Measurements from ENCODE around the gene DAP3. TPM values are rescaled to one million over a fixed set of nuclear protein-coding genes. Genes with fewer than 3 reads are reported as not detected.
A peak's percentile ranks its signal among the peaks of the same experiment; 100 is the strongest.
"Not testable (repeated sequence)": the region's sequence is repeated elsewhere in the genome, so short reads cannot be mapped to it uniquely, and the experiment has no call there.

Gene DAP3
- total RNA-seq, 1 experiment from 2014 or later = 226 TPM

GRCh38 chr1:155651861-155652661, 36.8 kb upstream of the DAP3 start:
- Mint-ChIP-seq H3K4me1 (ENCODE audit: insufficient read depth, unreplicated experiment) (peaks cover 34% of the 10 kb centered on the region), H3K27me3 (ENCODE audit: insufficient read depth, unreplicated experiment) (no peaks in the 10 kb centered on the region), H3K36me3 (ENCODE audit: insufficient read depth, unreplicated experiment) (peaks cover 14% of the 10 kb centered on the region), H3K9me3 (ENCODE audit: unreplicated experiment) (no peaks in the 10 kb centered on the region), H3K27ac (ENCODE audit: low read depth, unreplicated experiment) (peak overlapping the region; percentile 76), H3K4me3 (ENCODE audit: unreplicated experiment) (peak overlapping the region; percentile 70)
- no TSS peak for BruUV-seq (replicated peaks)
- DNase-seq (ENCODE audit: unreplicated experiment) = peak; percentile 43
- no peak for TF ChIP-seq CTCF (IDR thresholded peaks at IDR 0.05; ENCODE audit: unreplicated experiment)
- POLR2A ChIA-PET = interaction anchor here (0.7 to 2.0 kb wide), 23 partner anchors 10 to 523 kb away, joined by 3 to 11 read pairs (median 4); partner anchors contain the start of genes ASH1L, CLK2, ENTREP3 and MSTO1
- intact Hi-C loops (cut with micrococcal nuclease) = loop anchor here (10.0 kb wide), 1 partner anchor 403 kb away; the partner anchor contains the start of genes LAMTOR2 and UBQLN4
- CTCF ChIA-PET = interaction anchor here (0.5 to 2.5 kb wide), 9 partner anchors 11 to 722 kb away, joined by 3 to 8 read pairs (median 5); no protein-coding TSS in a partner anchor

DNA sequence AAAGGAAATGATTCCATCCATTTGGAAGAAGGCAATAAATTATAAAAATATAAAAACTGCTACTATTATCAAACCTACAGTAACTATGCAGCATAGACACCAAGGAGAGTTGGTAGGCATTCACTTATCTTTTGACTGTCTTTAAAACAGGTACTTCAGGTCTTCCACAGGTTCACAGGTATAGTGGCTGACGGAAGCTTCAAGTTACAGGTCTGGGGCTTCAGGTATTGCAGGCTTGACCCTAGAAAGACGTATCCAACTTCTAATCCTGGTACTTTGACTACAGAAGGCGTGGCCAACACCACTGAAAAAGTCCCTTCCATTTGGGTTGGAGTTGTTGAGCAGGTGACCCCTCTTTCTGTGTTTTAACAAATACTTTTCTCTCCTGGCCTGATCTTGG, 35.9 kb upstream of the DAP3 start:
- no peaks in the 10 kb centered on the region for H3K27me3 Mint-ChIP-seq (ENCODE audit: insufficient read depth, unreplicated experiment)
- POLR2A ChIA-PET = interaction anchor here (0.7 to 1.3 kb wide), 3 partner anchors 11 to 30 kb away, joined by 3 to 4 read pairs (median 3); no protein-coding TSS in a partner anchor
- no TSS peak for BruUV-seq (replicated peaks)

DNA sequence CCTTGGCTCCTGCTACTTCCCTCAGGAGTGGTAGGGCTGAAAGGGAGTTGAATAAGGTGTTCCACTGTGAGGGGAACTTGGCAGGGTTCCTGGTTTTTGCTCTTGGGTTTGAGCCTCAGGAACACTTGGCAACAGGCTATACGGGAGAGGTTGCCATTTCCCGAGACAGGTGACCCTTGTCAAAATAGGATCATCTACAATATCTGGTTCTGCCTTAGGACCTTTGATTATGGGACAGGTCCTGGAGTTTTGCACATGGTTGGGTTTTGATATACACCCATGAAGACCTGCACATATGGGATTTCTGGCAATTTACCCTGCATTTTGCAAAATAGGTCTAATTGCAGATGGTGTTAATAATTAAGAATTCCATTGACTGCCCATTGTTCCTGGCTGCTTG, 31.4 kb upstream of the DAP3 start:
- Mint-ChIP-seq H3K36me3 (ENCODE audit: insufficient read depth, unreplicated experiment) (peaks cover 56% of the 10 kb centered on the region), H3K27ac (ENCODE audit: low read depth, unreplicated experiment) (no peak overlapping the region), H3K4me1 (ENCODE audit: insufficient read depth, unreplicated experiment) (peaks cover 1% of the 10 kb centered on the region), H3K9me3 (ENCODE audit: unreplicated experiment) (no peaks in the 10 kb centered on the region), H3K27me3 (ENCODE audit: insufficient read depth, unreplicated experiment) (no peaks in the 10 kb centered on the region), H3K4me3 (ENCODE audit: unreplicated experiment) (no peak overlapping the region)
- POLR2A ChIA-PET = no interaction called here
- intact Hi-C loops (cut with micrococcal nuclease) = loop anchor here (10.0 kb wide), 1 partner anchor 397 kb away; the partner anchor contains the start of genes LAMTOR2 and UBQLN4
- CTCF ChIA-PET = no interaction called here
- no TSS peak for BruUV-seq (replicated peaks)
- no peak for TF ChIP-seq CTCF (IDR thresholded peaks at IDR 0.05; ENCODE audit: unreplicated experiment)
- no peak for DNase-seq (ENCODE audit: unreplicated experiment)

More for the DNA sequence above, 35.9 kb upstream of the DAP3 start:
- Mint-ChIP-seq H3K4me1 (ENCODE audit: insufficient read depth, unreplicated experiment) (peaks cover 34% of the 10 kb centered on the region), H3K36me3 (ENCODE audit: insufficient read depth, unreplicated experiment) (peaks cover 23% of the 10 kb centered on the region), H3K27ac (ENCODE audit: low read depth, unreplicated experiment) (no peak overlapping the region), H3K4me3 (ENCODE audit: unreplicated experiment) (no peak overlapping the region), H3K9me3 (ENCODE audit: unreplicated experiment) (no peaks in the 10 kb centered on the region)
- TF ChIP-seq CTCF (IDR thresholded peaks at IDR 0.05; ENCODE audit: unreplicated experiment) = no peak
- intact Hi-C loops (cut with micrococcal nuclease) = loop anchor here (10.0 kb wide), 1 partner anchor 402 kb away; the partner anchor contains the start of genes LAMTOR2 and UBQLN4
- no peak for DNase-seq (ENCODE audit: unreplicated experiment)
- CTCF ChIA-PET = interaction anchor here (0.6 to 1.6 kb wide), 2 partner anchors 10 to 76 kb away, joined by 3 to 6 read pairs; no protein-coding TSS in a partner anchor

- H3K4me1 Mint-ChIP-seq (ENCODE audit: insufficient read depth, unreplicated experiment); H3K27ac Mint-ChIP-seq (ENCODE audit: low read depth, unreplicated experiment); intact Hi-C loops (cut with micrococcal nuclease); BruUV-seq (replicated peaks); CTCF ChIA-PET; H3K9me3 Mint-ChIP-seq (ENCODE audit: unreplicated experiment); DNase-seq (ENCODE audit: unreplicated experiment); H3K27me3 Mint-ChIP-seq (ENCODE audit: insufficient read depth, unreplicated experiment); H3K4me3 Mint-ChIP-seq (ENCODE audit: unreplicated experiment): not testable (repeated sequence)
- POLR2A ChIA-PET = interaction anchor here (0.6 kb wide), 1 partner anchor 13 kb away, joined by 3 read pairs; no protein-coding TSS in a partner anchor
- H3K36me3 Mint-ChIP-seq (ENCODE audit: insufficient read depth, unreplicated experiment) = peaks cover 94% of the 10 kb centered on the region
These were observed 27.7 kb upstream of the DAP3 start for GRCh38 chr1:155661239-155661638.

Data from MCF 10A (cell line).